T-helper 2 cell treated with Interferon-gamma antibody and Interleukin-4, amounts not matched to agents 100 ng/mL and 5 ng/mL, for 36 hours (primary cell): Measurements from ENCODE around the gene BRD7. TPM values are rescaled to one million over a fixed set of nuclear protein-coding genes. Genes with fewer than 3 reads are reported as not detected.
"Not testable (repeated sequence)": the region's sequence is repeated elsewhere in the genome, so short reads cannot be mapped to it uniquely, and the experiment has no call there.

Source experiments
- intact Hi-C: fragments of 100-400 bp; cut with micrococcal nuclease; formaldehyde crosslinking; loops from one replicate; pipeline ENCODE4 v1.15.1; 2023
- total RNA-seq: library from RNA; stranded (reverse); gene quantifications from 2 replicates; pipeline ENCODE4 v1.2.3, GENCODE V29; 2022

Gene BRD7
- total RNA-seq, 1 donor from 2014 or later = 73.6 TPM

- intact Hi-C loops = loop anchor here (5.0 kb wide), 1 partner anchor 293 kb away; the partner anchor contains the start of gene HEATR3
Measured at GRCh38 chr16:50360033-50360778, 8.6 kb downstream of the BRD7 start.

DNA sequence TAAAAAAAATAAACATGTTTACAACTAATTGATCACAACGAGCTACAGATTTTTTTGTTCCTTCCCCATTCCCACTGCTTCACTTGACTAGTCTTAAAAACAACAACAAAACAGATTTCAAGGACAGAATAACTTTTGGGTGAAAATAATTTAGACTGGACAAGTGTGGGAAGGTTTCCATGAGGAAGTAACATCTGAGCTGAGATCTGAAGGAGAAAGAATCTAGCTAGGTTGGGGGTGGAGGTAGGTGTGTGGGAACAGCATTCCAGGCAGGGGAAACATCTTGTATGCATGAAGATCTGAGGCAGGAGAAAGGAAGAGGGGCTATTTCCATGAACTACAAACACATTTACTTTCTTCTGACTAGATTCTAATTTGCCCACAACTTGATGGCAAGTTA lies 9.2 kb downstream of the BRD7 start:
- intact Hi-C loops = loop anchor here (5.0 kb wide), 1 partner anchor 292 kb away; the partner anchor contains the start of gene HEATR3

- intact Hi-C loops = loop anchor here (1.0 kb wide), 2 partner anchors 28 to 141 kb away; no protein-coding TSS in a partner anchor
Measured at GRCh38 chr16:50354629-50355456, 13.9 kb downstream of the BRD7 start.

DNA sequence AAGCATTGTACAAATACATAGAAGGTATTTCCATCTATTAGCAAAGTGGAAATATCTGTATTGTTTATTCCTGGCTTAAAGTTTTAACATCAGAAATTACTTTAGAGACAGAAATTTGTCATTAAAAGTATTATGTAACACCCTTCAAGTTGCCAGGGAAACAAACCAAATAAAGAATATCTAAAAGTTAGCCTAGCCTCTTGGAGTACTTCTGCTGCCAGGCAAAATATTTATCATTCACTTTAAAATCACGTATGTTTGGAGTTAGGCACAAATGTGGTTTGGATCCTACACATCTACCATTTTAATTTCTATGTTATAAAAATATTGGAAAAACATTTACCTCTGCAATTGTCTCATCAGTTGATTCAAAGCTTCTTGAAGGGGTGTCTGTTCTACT lies 14.7 kb downstream of the BRD7 start:
- intact Hi-C loops = no loop called here

DNA sequence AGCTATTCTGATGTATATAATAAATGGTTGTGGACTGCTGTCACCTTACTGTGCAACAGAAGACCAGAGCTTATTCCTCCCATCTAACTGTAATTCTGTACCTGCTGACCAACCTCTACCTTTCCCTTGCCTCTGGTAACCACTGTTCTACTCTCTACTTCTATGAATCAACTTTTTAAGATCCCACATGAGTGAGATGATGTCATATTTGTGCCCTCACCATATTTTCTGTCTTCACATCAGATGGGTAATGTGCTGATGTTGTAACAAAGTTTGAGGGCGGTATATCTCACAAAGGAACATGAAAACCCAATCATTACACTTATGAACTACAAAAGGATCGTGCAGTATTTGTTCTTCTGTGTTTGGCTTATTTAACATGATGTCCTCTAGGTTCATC lies 16.8 kb downstream of the BRD7 start:
- intact Hi-C loops = no loop called here

- intact Hi-C loops = no loop called here
Measured at GRCh38 chr16:50351116-50351515, 17.7 kb downstream of the BRD7 start.

DNA sequence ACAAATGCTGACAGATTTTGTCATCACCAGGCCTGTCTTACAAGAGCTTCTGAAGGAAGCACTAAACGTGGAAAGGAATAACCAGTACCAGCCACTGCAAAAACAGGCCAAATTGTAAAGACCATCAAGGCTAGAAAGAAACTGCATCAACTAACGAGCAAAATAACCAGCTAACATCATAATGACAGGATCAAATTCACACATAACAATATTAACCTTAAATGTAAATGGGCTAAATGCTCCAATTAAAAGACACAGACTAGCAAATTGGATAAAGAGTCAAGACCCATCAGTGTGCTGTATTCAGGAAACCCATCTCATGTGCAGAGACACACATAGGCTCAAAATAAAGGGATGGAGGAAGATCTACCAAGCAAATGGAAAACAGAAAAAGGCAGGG lies 23.6 kb downstream of the BRD7 start:
- intact Hi-C loops = not testable (repeated sequence)

GRCh38 chr16:50343566-50343965 lies 25.2 kb downstream of the BRD7 start:
- intact Hi-C loops = not testable (repeated sequence)

DNA sequence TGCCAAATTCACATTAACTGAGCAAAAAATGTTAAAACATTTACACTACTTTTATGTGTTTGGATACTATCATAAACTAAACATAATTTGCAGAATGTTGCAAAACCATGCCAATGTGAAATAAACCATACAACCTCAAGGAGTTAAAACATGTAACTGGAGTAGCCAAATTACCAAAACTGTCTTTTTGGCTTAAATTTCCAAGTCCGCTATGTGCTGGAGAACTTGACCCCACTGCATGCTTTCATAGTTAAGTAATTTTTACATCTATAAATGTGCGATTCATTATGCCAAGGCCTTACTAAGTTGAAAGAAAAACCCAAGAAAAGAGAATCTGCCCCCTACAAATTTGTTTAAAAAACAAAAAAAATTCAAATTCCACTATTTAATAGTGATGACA lies 28.2 kb downstream of the BRD7 start:
- intact Hi-C loops = no loop called here

- intact Hi-C loops = no loop called here
Measured at GRCh38 chr16:50338371-50339231, 30.2 kb downstream of the BRD7 start.

- intact Hi-C loops = no loop called here
Measured at GRCh38 chr16:50336884-50337283, 31.9 kb downstream of the BRD7 start.

DNA sequence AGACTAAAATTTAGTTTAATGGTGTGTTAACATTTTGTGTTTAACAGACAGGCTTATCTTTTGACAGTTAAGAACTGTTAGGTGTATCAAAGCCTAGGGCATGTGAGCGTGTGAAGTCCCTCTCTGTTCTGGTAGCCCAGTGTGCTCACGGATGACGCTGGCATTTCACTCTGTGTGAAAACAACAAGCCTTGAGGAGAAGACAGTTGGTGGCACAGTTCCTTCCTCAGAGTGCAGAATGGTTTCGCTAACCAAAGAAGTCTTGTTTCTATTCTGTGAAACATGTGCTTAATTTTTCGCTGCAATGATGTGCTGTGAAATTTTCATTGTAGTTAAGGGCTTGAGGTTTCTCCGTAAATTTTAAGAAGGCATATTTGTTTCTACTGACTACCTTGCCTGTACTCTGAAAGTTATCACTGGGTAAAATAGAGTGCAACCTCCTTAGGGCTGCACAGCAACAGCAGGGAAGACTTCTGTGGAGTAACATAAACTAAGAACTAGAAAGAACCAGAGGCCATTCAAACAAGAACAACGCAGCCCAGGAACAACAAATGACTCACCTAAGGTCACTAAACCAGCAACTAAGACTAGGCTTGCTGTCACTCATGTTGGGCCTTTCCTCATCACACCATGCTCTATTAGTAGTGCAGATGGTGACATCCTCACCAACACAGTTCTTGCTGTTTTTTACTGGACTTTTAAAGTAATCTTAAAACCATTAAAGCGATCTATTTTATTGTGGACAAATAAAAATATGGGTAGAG lies 33.4 kb downstream of the BRD7 start:
- intact Hi-C loops = loop anchor here (1.0 kb wide), 1 partner anchor 8 kb away; no protein-coding TSS in a partner anchor

DNA sequence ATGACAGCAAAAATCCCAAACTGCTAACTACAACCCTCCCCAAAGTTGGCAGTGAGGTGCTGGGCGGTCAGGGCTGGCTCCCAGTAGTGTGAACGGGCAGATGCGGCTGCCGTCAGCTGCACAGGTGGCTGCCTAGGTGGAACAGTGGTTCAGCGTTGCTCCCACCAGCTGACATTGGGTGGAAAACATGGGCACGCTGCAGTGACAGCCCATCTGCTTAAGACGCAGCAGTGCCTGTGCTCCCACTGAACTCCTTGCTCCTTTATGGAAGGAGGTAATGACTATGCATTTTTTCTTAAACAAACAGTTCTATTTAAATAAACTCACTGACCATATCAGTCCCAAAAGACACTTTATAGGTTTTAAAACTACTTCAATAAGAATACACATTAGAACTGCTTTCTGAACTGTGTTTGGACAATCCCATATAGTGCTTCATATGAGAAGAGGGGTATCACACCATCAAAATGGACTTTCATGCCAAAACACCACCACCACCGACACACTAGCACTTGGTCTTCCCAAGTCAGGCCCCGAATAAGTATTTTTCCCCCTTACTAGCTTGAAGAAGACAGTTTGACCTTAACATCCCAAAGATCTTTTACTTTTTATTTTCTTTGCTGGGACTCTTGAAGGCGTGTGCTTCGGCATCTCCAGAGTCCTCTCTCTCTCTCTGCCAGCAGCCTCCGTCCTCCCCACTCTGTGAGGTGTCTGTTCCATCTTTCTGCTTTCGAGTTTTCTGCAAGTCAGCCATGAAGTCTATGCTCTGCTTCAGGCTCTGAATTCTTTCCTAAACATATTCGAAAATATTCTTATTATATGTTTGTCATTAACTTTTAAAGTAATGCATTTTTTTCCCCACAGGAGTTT lies 34.4 kb downstream of the BRD7 start:
- intact Hi-C loops = no loop called here

DNA sequence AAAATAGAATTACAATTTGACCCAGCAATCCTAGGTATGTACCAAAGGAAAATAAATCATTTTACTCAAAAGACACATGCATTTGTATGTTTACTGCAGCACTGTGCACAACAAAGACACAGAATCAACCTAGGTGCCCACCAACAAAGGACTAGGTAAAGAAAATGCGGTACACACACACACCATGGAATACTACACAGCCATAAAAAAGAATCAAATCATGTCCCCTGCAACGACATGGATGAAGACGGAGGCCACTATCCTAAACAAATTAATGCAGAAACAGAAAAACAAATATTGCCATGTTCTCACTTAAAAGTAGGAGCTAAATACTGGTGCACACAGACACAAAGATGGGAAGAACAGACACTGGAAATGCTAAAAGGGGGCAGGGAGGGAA lies 36.2 kb downstream of the BRD7 start:
- intact Hi-C loops = no loop called here

DNA sequence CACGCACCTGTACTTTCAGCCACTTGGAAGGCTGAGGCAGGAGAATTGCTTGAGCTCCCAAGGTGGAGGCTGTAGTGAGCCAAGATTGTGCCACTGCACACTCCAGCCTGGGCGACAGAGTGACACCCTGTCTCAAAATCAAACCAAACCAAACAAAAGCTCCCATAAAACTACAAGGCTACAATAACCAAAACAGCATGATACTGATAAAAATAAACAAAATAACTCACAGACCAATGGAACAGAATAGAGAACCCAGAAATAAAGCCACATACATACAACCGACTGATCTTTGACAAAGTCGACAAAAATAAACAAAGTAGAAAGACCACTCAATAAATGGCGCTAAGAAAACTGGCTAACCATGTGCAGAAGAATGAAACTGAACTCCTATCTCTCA lies 37.2 kb downstream of the BRD7 start:
- intact Hi-C loops = no loop called here

DNA sequence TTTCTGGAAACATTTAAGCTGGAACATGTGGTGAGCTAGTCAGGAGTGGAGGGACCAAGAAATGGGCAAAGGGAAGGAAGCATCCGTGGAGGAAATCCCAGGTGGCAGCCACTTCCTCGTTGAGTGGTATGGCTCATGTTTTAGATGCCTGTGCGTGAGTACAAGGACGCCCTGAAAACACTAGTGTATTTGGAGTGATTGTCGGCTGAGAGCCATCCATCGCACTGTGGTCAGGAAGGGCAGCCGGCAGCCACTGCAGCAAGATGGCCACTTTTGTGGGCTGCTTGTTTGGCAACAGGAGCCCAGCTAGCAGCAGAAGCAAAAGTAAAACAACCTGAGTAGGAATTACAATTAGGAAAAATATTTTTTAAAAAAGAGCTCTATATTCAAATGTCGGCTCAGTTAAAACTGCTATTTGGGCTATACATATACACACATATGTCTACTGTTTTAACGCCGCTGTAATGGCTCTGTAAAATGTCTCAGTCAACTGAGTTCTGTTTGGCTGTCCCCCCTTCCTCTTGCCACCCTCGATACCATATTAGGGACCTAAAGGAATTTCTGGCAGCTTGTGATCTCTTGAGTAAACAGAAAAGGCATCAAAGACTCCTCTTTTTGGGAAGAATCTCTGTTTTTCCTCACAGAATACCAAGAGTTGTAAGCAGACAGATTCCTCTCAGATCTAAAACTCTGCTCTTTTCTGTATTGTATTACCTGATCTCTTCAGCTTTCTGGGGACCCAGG lies 39.2 kb downstream of the BRD7 start:
- intact Hi-C loops = loop anchor here (5.0 to 10.0 kb wide), 2 partner anchors 38 to 305 kb away; partner anchors contain the start of genes BRD7 and CNEP1R1

GRCh38 chr16:50326835-50327465 lies 41.8 kb downstream of the BRD7 start:
- intact Hi-C loops = loop anchor here (1.0 to 10.0 kb wide), 9 partner anchors 8 to 478 kb away; partner anchors contain the start of genes ADCY7, BRD7 and CNEP1R1

GRCh38 chr16:50326264-50326663 lies 42.5 kb downstream of the BRD7 start:
- intact Hi-C loops = loop anchor here (2.0 to 10.0 kb wide), 3 partner anchors 41 to 479 kb away; partner anchors contain the start of genes BRD7 and CNEP1R1
